CD14-positive monocyte (primary cell): ENCODE measurements around the gene CHCHD6. TPM values are rescaled to one million over a fixed set of nuclear protein-coding genes. Genes with fewer than 3 reads are reported as not detected.

Experiments used
- DNase-seq, 3 donors: peaks; one replicate each; pipeline ENCODE4 v3.0.0-alpha.2; 2011 to 2022
- H2AFZ ChIP-seq: 2 replicates; pipeline ENCODE4 v1.6.0; 2012; ENCODE audit warnings: mild to moderate bottlenecking, low read depth, low read length, inconsistent platforms; ENCODE audit not compliant: insufficient read depth, poor library complexity, severe bottlenecking
- H3K27ac ChIP-seq, 2 donors: 1 replicate in 1 of 2; 2 replicates in 1 of 2; pipeline ENCODE4 v1.5.1; 2012 to 2013; ENCODE audit warnings: low read length in 2 of 2, control low read depth in 1 of 2, inconsistent platforms in 1 of 2, low read depth in 1 of 2, mild to moderate bottlenecking in 1 of 2
- H3K27me3 ChIP-seq, 2 donors: one replicate each; pipeline versions ENCODE4 v1.6.0 to v1.6.1; 2011 to 2013; ENCODE audit warnings: low read length in 2 of 2; ENCODE audit not compliant: control insufficient read depth in 2 of 2, insufficient read depth in 2 of 2
- H3K36me3 ChIP-seq, 2 donors: replicated peaks in 1 of 2; 1 replicate in 1 of 2; 2 replicates in 1 of 2; pipeline versions ENCODE4 v1.5.1 to v1.6.1; 2012 to 2013; ENCODE audit warnings: low read length in 2 of 2, control low read depth in 1 of 2, inconsistent platforms in 1 of 2, mild to moderate bottlenecking in 1 of 2; ENCODE audit not compliant: insufficient read depth in 2 of 2, control insufficient read depth in 1 of 2
- H3K4me1 ChIP-seq, 2 donors: 1 replicate in 1 of 2; 2 replicates in 1 of 2; pipeline versions ENCODE4 v1.5.1 to v1.6.1; 2012 to 2013; ENCODE audit warnings: low read length in 2 of 2, control low read depth in 1 of 2, inconsistent platforms in 1 of 2, mild to moderate bottlenecking in 1 of 2, moderate library complexity in 1 of 2; ENCODE audit not compliant: insufficient read depth in 2 of 2, control insufficient read depth in 1 of 2
- H3K4me2 ChIP-seq: replicated peaks from 2 replicates; pipeline ENCODE3; 2012; ENCODE audit warnings: low read length, moderate library complexity, mild to moderate bottlenecking; ENCODE audit not compliant: poor library complexity, severe bottlenecking; ENCODE audit errors: extremely low read depth
- H3K4me3 ChIP-seq, 3 experiments: fragments of 200-600 bp in 1 of 3; sonication (generic) in 1 of 3; replicated peaks in 1 of 3; 1 replicate in 2 of 3; 2 replicates in 1 of 3; pipeline ENCODE4 v1.5.1; 2011 to 2013; ENCODE audit warnings: low read length in 3 of 3, mild to moderate bottlenecking in 3 of 3, control low read depth in 2 of 3, low read depth in 2 of 3, inconsistent platforms in 1 of 3, moderate library complexity in 1 of 3
- H3K79me2 ChIP-seq: 2 replicates; pipeline ENCODE4 v1.6.0; 2012; ENCODE audit warnings: mild to moderate bottlenecking, control low read depth, inconsistent platforms, low read length, moderate library complexity; ENCODE audit not compliant: insufficient read depth
- H3K9ac ChIP-seq: 2 replicates; pipeline ENCODE4 v1.6.0; 2017; ENCODE audit warnings: low read length, mild to moderate bottlenecking; ENCODE audit not compliant: insufficient read depth, poor library complexity, severe bottlenecking
- H3K9me3 ChIP-seq, 2 donors: replicated peaks in 1 of 2; 1 replicate in 1 of 2; 2 replicates in 1 of 2; pipeline versions ENCODE4 v1.5.1 to v1.6.1; 2012 to 2013; ENCODE audit warnings: low read length in 2 of 2, control low read depth in 1 of 2; ENCODE audit not compliant: control insufficient read depth in 1 of 2, insufficient read depth in 1 of 2
- H4K20me1 ChIP-seq: 2 replicates; pipeline ENCODE4 v1.6.0; 2012; ENCODE audit warnings: mild to moderate bottlenecking, low read length, control low read depth, moderate library complexity; ENCODE audit not compliant: insufficient read depth
- H3K27ac Mint-ChIP-seq, 7 donors: one replicate each; pipeline ENCODE4 v1.8.0; 2020; ENCODE audit warnings: mild to moderate bottlenecking in 7 of 7, mixed read lengths in 7 of 7, moderate library complexity in 6 of 7, inconsistent platforms in 2 of 7
- H3K27me3 Mint-ChIP-seq, 3 donors: one replicate each; pipeline ENCODE4 v1.8.0; 2021 to 2022; ENCODE audit warnings: low read depth in 3 of 3, mild to moderate bottlenecking in 3 of 3, mixed read lengths in 3 of 3, moderate library complexity in 3 of 3, inconsistent platforms in 1 of 3
- H3K36me3 Mint-ChIP-seq, 2 donors: one replicate each; pipeline ENCODE4 v1.8.0; 2020; ENCODE audit warnings: mixed read lengths in 2 of 2, inconsistent platforms in 1 of 2, mild to moderate bottlenecking in 1 of 2
- H3K4me1 Mint-ChIP-seq: one replicate; pipeline ENCODE4 v1.8.0; 2020; ENCODE audit warnings: mild to moderate bottlenecking, mixed read lengths
- H3K4me3 Mint-ChIP-seq, 2 donors: one replicate each; pipeline ENCODE4 v1.8.0; 2020; ENCODE audit warnings: mild to moderate bottlenecking in 2 of 2, mixed read lengths in 2 of 2, moderate library complexity in 1 of 2
- H3K9me3 Mint-ChIP-seq, 7 donors: one replicate each; pipeline ENCODE4 v1.8.0; 2020 to 2022; ENCODE audit warnings: mixed read lengths in 7 of 7, mild to moderate bottlenecking in 6 of 7, moderate library complexity in 6 of 7, inconsistent platforms in 2 of 7
- CTCF ChIP-seq: fragments of 200-600 bp; IDR thresholded peaks from one replicate; pipeline ENCODE4 v1.8.0; 2022; ENCODE audit warnings: antibody characterized with exemption, mild to moderate bottlenecking
- WGBS: methylation state at CpG from one replicate; pipeline ENCODE4 v1.1.5; 2013; ENCODE audit warnings: missing lambda C conversion rate; ENCODE audit not compliant: insufficient coverage; 5-methylcytosine and 5-hydroxymethylcytosine counted together
- intact Hi-C, 2 donors: fragments of 100-400 bp; cut with micrococcal nuclease; formaldehyde crosslinking; loops; one replicate each; pipeline versions ENCODE4 v1.15.0 to v1.15.1; 2023
- polyA plus RNA-seq, 3 donors: library from polyadenylated mRNA; depleted of rRNA in 1 of 3; unstranded in 2 of 3; stranded (reverse) in 1 of 3; fragments of 300-500 nt in 2 of 3; fragments of >200 nt in 1 of 3; fragmentation: Illumina TruSeq in 2 of 3; gene quantifications; 1 replicate in 2 of 3; 2 replicates in 1 of 3; pipeline ENCODE4 v1.2.3, GENCODE V29; 2012 to 2021

Gene CHCHD6
- polyA plus RNA-seq, 3 donors, result 1.1 to 1.8 (median 1.8) TPM

GRCh38 chr3:126792998-126793397 lies 89.0 kb downstream of the CHCHD6 start:
- no peak for DNase-seq
- H3K27me3 Mint-ChIP-seq, result peaks cover 0 to 4% (median 2%) of the 10 kb centered on the region in 3 donors
- no peak overlapping the region for H3K27ac Mint-ChIP-seq
- H3K36me3 ChIP-seq, result no peaks in the 10 kb centered on the region
- no peaks in the 10 kb centered on the region for H3K36me3 Mint-ChIP-seq
- no peak overlapping the region for H3K4me3 ChIP-seq
- H3K4me1 Mint-ChIP-seq, result no peaks in the 10 kb centered on the region
- peaks cover 8 to 21% of the 10 kb centered on the region in 2 donors for H3K9me3 ChIP-seq
- H2AFZ ChIP-seq, result no peak overlapping the region
- no peak overlapping the region for H3K27ac ChIP-seq
- no CpG with 5 or more reads among the region's 1 CpG for WGBS
- H3K79me2 ChIP-seq, result no peaks in the 10 kb centered on the region
- no peak overlapping the region for H3K4me3 Mint-ChIP-seq
- H3K27me3 ChIP-seq, result no peaks in the 10 kb centered on the region
- no peak overlapping the region for H3K4me2 ChIP-seq
- TF ChIP-seq CTCF, result no peak
- H3K9me3 Mint-ChIP-seq, result peaks cover 17 to 40% (median 32%) of the 10 kb centered on the region in 7 donors
- H4K20me1 ChIP-seq, result no peaks in the 10 kb centered on the region
- H3K4me1 ChIP-seq, result no peaks in the 10 kb centered on the region
- intact Hi-C loops, result no loop called here
- no peak overlapping the region for H3K9ac ChIP-seq

GRCh38 chr3:126797563-126797962 lies 93.5 kb downstream of the CHCHD6 start:
- Mint-ChIP-seq H3K27ac (no peak overlapping the region), H3K36me3 (peaks cover 0 to 4% of the 10 kb centered on the region in 2 donors)

More at GRCh38 chr3:126797563-126797962, 93.5 kb downstream of the CHCHD6 start:
- no peak for TF ChIP-seq CTCF
- Histone ChIP-seq H3K27ac (no peak overlapping the region), H3K36me3 (no peaks in the 10 kb centered on the region), H3K9me3 (peaks cover 31 to 32% of the 10 kb centered on the region in 2 donors), H3K4me1 (no peaks in the 10 kb centered on the region), H3K27me3 (no peaks in the 10 kb centered on the region), H3K4me3 (no peak overlapping the region), H4K20me1 (no peaks in the 10 kb centered on the region), H3K9ac (no peak overlapping the region), H3K79me2 (no peaks in the 10 kb centered on the region), H2AFZ (no peak overlapping the region), H3K4me2 (no peak overlapping the region)
- no peak for DNase-seq
- Mint-ChIP-seq H3K27me3 (peaks cover 0 to 2% (median 0%) of the 10 kb centered on the region in 3 donors), H3K4me1 (no peaks in the 10 kb centered on the region), H3K9me3 (peaks cover 21 to 54% (median 39%) of the 10 kb centered on the region in 7 donors), H3K4me3 (no peak overlapping the region)
- WGBS, result no CpG with 5 or more reads among the region's 7 CpGs
- intact Hi-C loops, result no loop called here
